Heart left ventricle (tissue), 16 donors: ENCODE data around the gene TREML4. TPM values are rescaled to one million over a fixed set of nuclear protein-coding genes. Genes with fewer than 3 reads are reported as not detected.
A peak's percentile ranks its signal among the peaks of the same experiment; 100 is the strongest.

Experiments
- ATAC-seq, 4 donors: fragments of 200-7000 bp; cut with Tn5 transposase; one replicate each; pipeline ENCODE4 v1.9.1; 2020 to 2022; ENCODE audit warnings: moderate library complexity in 4 of 4, mild to moderate bottlenecking in 3 of 4, moderate number of reproducible peaks in 1 of 4
- DNase-seq, 5 donors: peaks; one replicate each; pipeline ENCODE4 v3.0.0-alpha.2; 2020
- H3K27ac ChIP-seq, 12 donors: fragments of 200-600 bp; sonication (generic) in 4 of 12; one replicate each; pipeline versions ENCODE4 v1.5.0 to v1.8.0; 2016 to 2022; ENCODE audit warnings: mild to moderate bottlenecking in 2 of 12
- H3K27me3 ChIP-seq, 9 donors: fragments of 200-600 bp; sonication (generic) in 2 of 9; one replicate each; pipeline versions ENCODE4 v1.5.1 to v1.8.0; 2016 to 2022; ENCODE audit warnings: mild to moderate bottlenecking in 3 of 9
- H3K36me3 ChIP-seq, 9 donors: fragments of 200-600 bp; sonication (generic) in 2 of 9; one replicate each; pipeline versions ENCODE4 v1.5.0 to v1.8.0; 2018 to 2022; ENCODE audit warnings: mild to moderate bottlenecking in 2 of 9
- H3K4me1 ChIP-seq, 12 donors: fragments of 200-600 bp; sonication (generic) in 4 of 12; one replicate each; pipeline versions ENCODE4 v1.5.0 to v1.8.0; 2016 to 2022; ENCODE audit warnings: mild to moderate bottlenecking in 3 of 12
- H3K4me3 ChIP-seq, 12 donors: fragments of 200-600 bp; sonication (generic) in 4 of 12; one replicate each; pipeline versions ENCODE4 v1.5.0 to v1.8.0; 2017 to 2022; ENCODE audit warnings: mild to moderate bottlenecking in 9 of 12, moderate library complexity in 4 of 12
- H3K9me3 ChIP-seq, 12 donors: fragments of 200-600 bp; sonication (generic) in 4 of 12; one replicate each; pipeline versions ENCODE4 v1.5.0 to v1.8.0; 2016 to 2022; ENCODE audit warnings: mild to moderate bottlenecking in 1 of 12
- POLR2A ChIP-seq, 2 donors: fragments of 450-650 bp; IDR thresholded peaks; one replicate each; pipeline ENCODE4 v1.6.1; 2017; ENCODE audit warnings: antibody characterized with exemption in 2 of 2, mild to moderate bottlenecking in 2 of 2, moderate library complexity in 2 of 2
- WGBS, 4 donors: extraction: QIAGEN DNeasy Blood & Tissue Kit in 2 of 4; methylation state at CpG; one replicate each; pipeline versions ENCODE4 v1.1.5 to v1.1.7; 2013 to 2018; 5-methylcytosine and 5-hydroxymethylcytosine counted together
- intact Hi-C, 10 donors: fragments of 100-400 bp; cut with DNase I; formaldehyde crosslinking; loops; one replicate each; pipeline versions ENCODE4 v1.11.1 to v1.14.2; 2022
- long read RNA-seq, 3 donors: library from polyadenylated mRNA; unstranded; transcript quantifications; one replicate each; pipeline ENCODE4 v2.0.0, GENCODE V29; 2020 to 2021
- polyA plus RNA-seq, 2 donors: library from polyadenylated mRNA; stranded (reverse); fragments of 200-250 nt; gene quantifications; one replicate each; pipeline ENCODE4 v1.2.3, GENCODE V29; 2013
- total RNA-seq, 9 donors: library from RNA; depleted of rRNA in 2 of 9; stranded (reverse); fragments of >200 nt in 2 of 9; fragmentation: NEBNext Ultra II Directional in 3 of 9; extraction: Animal tissue kit (Norgen Biotek cat#: 25700) in 3 of 9; gene quantifications; one replicate each; pipeline versions ENCODE4 v1.1.0 to v1.2.4, GENCODE V29; 2016 to 2023
- TF ChIP-seq, protein P1 (sequence below), 12 donors: fragments of 200-600 bp; sonication (generic) in 4 of 12; IDR thresholded peaks; one replicate each; pipeline versions ENCODE4 v1.5.0 to v1.8.0; 2018 to 2022; ENCODE audit warnings: antibody characterized with exemption in 12 of 12, mild to moderate bottlenecking in 5 of 12
- donor health status: ischemic (EF 13 %, LVEDD 7.1; RV severe dilation, severe dysfunction).
- donor health status: healthy with polysubstance abuse.
- donor health status: DM: no; HTN: yes; CAD: no.
- donor health status: DM: no; HTN: no; CAD: no.
- donor health status: ischemic (EF 25% LVEDD 6.9; RV normal size, moderate dysfunction).
- donor health status: ischemic (EF 25% LVEDD 5.7; RV mildly dilated, moderate dysfunction).
- donor health status: healthy.
- donor health status: DM: yes; HTN: yes; CAD: no.
- donor health status: ischemic (EF 35%, LVEDD 5.7; RV mildly dilated, moderate dysfunction).
- donor health status: nonischemic (EF 11% LVEDD 7.7; RV severe dilation, severe dysfunction).
- donor health status: DM: yes; HTN: yes; CAD: no.
- donor health status: PGD.
- donor health status: ischemic (EF 29% LVEDD 5.4; RV normal size, mild dysfunction).
- donor health status: nonischemic (EF 23%, LVEDD 6.1; RV moderate dilation, normal function).

TREML4 gene, protein sequence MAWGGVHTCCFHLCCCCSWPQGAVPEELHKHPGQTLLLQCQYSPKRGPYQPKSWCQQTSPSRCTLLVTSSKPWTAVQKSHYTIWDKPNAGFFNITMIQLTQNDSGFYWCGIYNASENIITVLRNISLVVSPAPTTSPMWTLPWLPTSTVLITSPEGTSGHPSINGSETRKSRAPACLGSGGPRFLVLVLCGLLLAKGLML
- not detected for total RNA-seq
- polyA plus RNA-seq: under 1 TPM in 1 of 2 donors, not detected in 1; 0.07 TPM
- long read RNA-seq, donor 1: 0 reads
- long read RNA-seq, donor 2: 0 reads
- long read RNA-seq, donor 3: 0 reads

DNA sequence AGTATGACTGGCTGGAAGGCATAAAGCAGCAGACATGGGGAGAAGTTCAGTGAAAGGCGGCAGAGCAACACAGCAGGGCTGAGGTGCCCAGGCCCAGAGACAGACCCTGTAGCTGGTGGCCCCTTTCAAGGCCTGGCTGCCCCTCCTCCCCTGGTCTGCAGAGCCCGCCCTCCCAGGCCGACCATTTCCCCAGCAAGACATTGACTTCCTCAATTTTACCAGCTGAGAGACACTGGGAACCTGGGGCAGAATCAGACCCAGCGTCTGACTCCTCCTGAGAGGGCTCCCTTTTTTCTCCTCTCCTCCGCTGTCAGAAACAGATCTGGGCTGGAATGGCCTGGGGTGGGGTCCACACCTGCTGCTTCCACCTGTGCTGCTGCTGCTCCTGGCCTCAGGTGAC lies at the start of gene TREML4:
Gene TREML4 (plus strand): TSS at position 254 of the 400 bp plus-strand sequence. CDS start 79 bp downstream, at position 333.
- ATAC-seq (no peak), DNase-seq (peak in 1 of 5 donors; percentile 33)
- Histone ChIP-seq H3K4me3 (no peak within 1 kb of the TSS), H3K9me3 (no peaks in the 10 kb centered on the region), H3K27me3 (peaks cover 0 to 29% (median 0%) of the 10 kb centered on the region in 9 donors), H3K4me1 (no peaks in the 10 kb centered on the region), H3K27ac (no peak within 1 kb of the TSS), H3K36me3 (no peaks in the 10 kb centered on the region)
- intact Hi-C loops: no loop called here
- TF ChIP-seq, protein P1, sequence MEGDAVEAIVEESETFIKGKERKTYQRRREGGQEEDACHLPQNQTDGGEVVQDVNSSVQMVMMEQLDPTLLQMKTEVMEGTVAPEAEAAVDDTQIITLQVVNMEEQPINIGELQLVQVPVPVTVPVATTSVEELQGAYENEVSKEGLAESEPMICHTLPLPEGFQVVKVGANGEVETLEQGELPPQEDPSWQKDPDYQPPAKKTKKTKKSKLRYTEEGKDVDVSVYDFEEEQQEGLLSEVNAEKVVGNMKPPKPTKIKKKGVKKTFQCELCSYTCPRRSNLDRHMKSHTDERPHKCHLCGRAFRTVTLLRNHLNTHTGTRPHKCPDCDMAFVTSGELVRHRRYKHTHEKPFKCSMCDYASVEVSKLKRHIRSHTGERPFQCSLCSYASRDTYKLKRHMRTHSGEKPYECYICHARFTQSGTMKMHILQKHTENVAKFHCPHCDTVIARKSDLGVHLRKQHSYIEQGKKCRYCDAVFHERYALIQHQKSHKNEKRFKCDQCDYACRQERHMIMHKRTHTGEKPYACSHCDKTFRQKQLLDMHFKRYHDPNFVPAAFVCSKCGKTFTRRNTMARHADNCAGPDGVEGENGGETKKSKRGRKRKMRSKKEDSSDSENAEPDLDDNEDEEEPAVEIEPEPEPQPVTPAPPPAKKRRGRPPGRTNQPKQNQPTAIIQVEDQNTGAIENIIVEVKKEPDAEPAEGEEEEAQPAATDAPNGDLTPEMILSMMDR (IDR thresholded peaks at IDR 0.05): no peak
- no peak for TF ChIP-seq POLR2A (IDR thresholded peaks at IDR 0.05)
- WGBS, 4 donors: 53 to 67% (median 61%) methylated on average over 4 to 5 of the region's 5 CpGs

DNA sequence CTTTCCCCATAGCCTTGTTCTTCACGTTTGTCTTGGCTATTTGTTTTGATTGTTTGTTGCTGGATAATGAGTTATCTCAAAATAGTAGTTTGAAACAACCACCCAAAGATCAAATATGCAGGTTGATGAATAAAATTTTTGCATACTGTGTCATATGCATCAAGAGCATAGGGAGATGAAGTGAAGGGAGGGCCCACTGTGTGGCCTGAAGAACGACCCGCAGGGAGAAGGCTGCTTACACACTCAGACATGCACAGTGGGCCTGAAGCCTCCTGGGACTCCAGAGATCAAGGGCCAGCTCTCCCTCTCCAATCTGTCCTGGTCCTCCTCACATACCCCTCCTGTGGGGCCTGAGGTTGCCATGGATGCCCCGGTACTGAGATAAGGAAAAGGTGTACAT lies 49.0 kb upstream of the TREML4 start:
- Histone ChIP-seq H3K27ac (no peak overlapping the region), H3K4me1 (peaks cover 0 to 15% (median 0%) of the 10 kb centered on the region in 12 donors), H3K27me3 (peaks cover 0 to 19% (median 0%) of the 10 kb centered on the region in 9 donors), H3K36me3 (no peaks in the 10 kb centered on the region), H3K4me3 (no peak overlapping the region), H3K9me3 (no peaks in the 10 kb centered on the region)
- WGBS, 4 donors: 50 to 62% (median 53%) methylated on average over 4 of the region's 4 CpGs
- intact Hi-C loops: no loop called here
- ATAC-seq (no peak), DNase-seq (no peak)
- TF ChIP-seq, protein P1 (IDR thresholded peaks at IDR 0.05): no peak
- no peak for TF ChIP-seq POLR2A (IDR thresholded peaks at IDR 0.05)

DNA sequence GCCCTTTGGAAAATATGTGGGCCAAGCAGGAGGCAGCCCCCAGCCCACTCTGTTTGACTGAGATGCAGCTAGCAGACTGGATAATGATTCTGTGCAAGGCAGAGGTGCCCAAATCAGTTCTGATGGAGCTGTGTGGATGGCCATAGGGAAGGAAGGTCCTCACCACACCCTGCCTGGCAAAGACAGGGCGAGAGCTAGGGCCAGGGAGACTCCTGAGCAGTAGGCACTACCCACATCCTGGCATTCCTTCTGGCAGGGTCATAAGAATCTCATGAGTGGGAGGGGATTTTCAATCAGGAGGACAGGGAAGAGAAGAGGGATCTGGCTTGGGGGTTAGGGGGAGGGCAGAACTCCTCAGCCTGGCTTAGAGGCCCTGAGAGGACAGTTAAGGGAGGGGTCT lies 46.6 kb upstream of the TREML4 start:
- DNase-seq: no peak
- Histone ChIP-seq H3K36me3 (no peaks in the 10 kb centered on the region), H3K4me3 (no peak overlapping the region), H3K9me3 (no peaks in the 10 kb centered on the region), H3K27ac (no peak overlapping the region), H3K4me1 (peaks cover 0 to 31% (median 0%) of the 10 kb centered on the region in 12 donors), H3K27me3 (peaks cover 0 to 17% (median 0%) of the 10 kb centered on the region in 9 donors)
- no peak for ATAC-seq
- WGBS, 4 donors: 57 to 81% (median 79%) methylated on average over 1 of the region's 1 CpG
- no peak for TF ChIP-seq POLR2A (IDR thresholded peaks at IDR 0.05)
- TF ChIP-seq, protein P1 (IDR thresholded peaks at IDR 0.05): no peak
- intact Hi-C loops: no loop called here

DNA sequence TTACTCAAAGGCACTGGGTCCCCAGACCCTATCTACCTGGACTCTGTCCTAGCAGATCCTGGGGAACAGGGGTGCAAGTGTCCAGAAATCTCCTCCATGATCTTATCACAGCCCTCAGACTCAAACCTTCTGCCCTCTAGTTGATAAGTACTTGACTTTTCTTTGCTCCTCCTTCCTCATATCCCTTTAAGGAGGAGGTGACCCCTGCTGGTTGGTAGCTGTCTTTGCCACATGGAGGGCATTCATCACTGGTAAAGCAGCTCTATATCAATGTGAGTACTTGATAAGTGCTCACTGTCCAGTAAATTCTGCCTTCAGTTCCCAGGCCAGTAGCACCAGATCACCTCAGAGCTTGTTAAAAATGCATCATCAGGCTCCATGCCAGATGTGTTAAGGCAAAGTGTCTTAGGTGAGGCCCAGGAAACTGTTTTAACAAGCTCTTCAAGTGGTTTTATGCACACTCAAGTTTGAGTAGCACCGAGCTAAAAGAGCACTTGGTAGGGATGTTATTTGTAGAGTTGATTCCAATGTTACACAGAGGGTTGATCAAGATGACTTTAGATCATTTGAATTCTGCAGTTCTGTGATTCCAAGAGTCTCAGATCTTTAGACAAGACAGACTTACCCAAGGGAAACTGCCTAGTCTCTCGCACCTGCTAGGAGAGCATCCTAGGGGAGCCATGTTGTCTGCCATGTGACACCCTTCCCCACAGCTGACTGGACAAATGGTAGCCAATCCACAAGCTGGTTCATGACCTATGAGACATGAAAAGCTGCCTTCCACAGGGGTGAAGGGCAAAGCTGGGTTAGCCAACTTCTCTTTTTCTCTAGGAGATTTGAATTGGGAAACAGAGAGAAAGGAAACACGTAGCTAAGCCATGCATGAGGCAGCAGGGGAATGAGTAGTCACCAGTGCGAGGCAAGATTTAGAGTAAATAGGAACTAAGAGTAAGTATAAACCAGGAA lies 45.8 kb upstream of the TREML4 start:
- peaks cover 0 to 11% (median 0%) of the 10 kb centered on the region in 9 donors for H3K27me3 ChIP-seq
- H3K9me3 ChIP-seq: no peaks in the 10 kb centered on the region
- WGBS, 4 donors: 76 to 82% (median 81%) methylated on average over 4 of the region's 4 CpGs
- H3K27ac ChIP-seq: peak overlapping the region in 1 of 12 donors; percentile 93
- no peak overlapping the region for H3K4me3 ChIP-seq
- DNase-seq (peak in 1 of 5 donors; percentile 35), ATAC-seq (peak in 3 of 4 donors; percentile 65 to 76 (median 69))
- intact Hi-C loops: no loop called here
- peaks cover 0 to 31% (median 0%) of the 10 kb centered on the region in 12 donors for H3K4me1 ChIP-seq
- H3K36me3 ChIP-seq: no peaks in the 10 kb centered on the region
- TF ChIP-seq POLR2A (IDR thresholded peaks at IDR 0.05): no peak
- TF ChIP-seq, protein P1 (IDR thresholded peaks at IDR 0.05): peak in 9 of 12 donors; percentile 13 to 47 (median 33)
